BJ (cell line): ENCODE measurements around the gene LDB2. TPM values are rescaled to one million over a fixed set of nuclear protein-coding genes. Genes with fewer than 3 reads are reported as not detected.

Experiments
- CTCF ChIA-PET: fragments of 350-600 bp; formaldehyde crosslinking; extraction: SDS; loops from one replicate; lab custom pipeline; 2021; ENCODE audit warnings: antibody characterized with exemption, inconsistent platforms; lab: Yijun Ruan, JAX
- POLR2A ChIA-PET: fragments of 300-600 bp; sonication (Branson Sonifier 250); formaldehyde crosslinking; extraction: SDS; loops from one replicate; lab custom pipeline; 2021; ENCODE audit warnings: antibody characterized with exemption; lab: Charles Lee
- DNase-seq: peaks from one replicate; pipeline ENCODE4 v3.0.0-alpha.2; 2011; ENCODE audit warnings: low read depth
- H3K27me3 ChIP-seq: 2 replicates; pipeline ENCODE4 v1.6.0; 2011; ENCODE audit warnings: low read length; ENCODE audit not compliant: control insufficient read depth, insufficient read depth
- H3K36me3 ChIP-seq: 2 replicates; pipeline ENCODE4 v1.5.1; 2011; ENCODE audit warnings: low read length; ENCODE audit not compliant: control insufficient read depth, insufficient read depth
- H3K4me3 ChIP-seq: 2 replicates; pipeline ENCODE4 v1.5.1; 2011; ENCODE audit warnings: low read depth, mild to moderate bottlenecking, control low read depth, low read length
- CTCF ChIP-seq: IDR thresholded peaks from 2 replicates; pipeline ENCODE4 v1.5.1; 2011; ENCODE audit warnings: low read depth, mild to moderate bottlenecking, control low read depth, inconsistent platforms, low read length, moderate library complexity; ENCODE audit not compliant: insufficient read depth
- polyA plus RNA-seq: library from polyadenylated mRNA; depleted of rRNA; stranded (reverse); fragments of >200 nt; gene quantifications from 2 replicates; pipeline ENCODE4 v1.2.3, GENCODE V29; 2011

Gene LDB2
- polyA plus RNA-seq, 1 experiment: 79.7 TPM

- no peak for TF ChIP-seq CTCF
- CTCF ChIA-PET: no interaction called here
- POLR2A ChIA-PET: no interaction called here
- Histone ChIP-seq H3K36me3 (no peaks in the 10 kb centered on the region), H3K27me3 (no peaks in the 10 kb centered on the region), H3K4me3 (no peak overlapping the region)
- DNase-seq: no peak
These were observed 132.9 kb downstream of the LDB2 start for GRCh38 chr4:16765546-16765945.

GRCh38 chr4:16764622-16765021 lies 133.8 kb downstream of the LDB2 start:
- ChIA-PET CTCF (interaction anchor here (0.7 to 1.2 kb wide), 4 partner anchors 10 to 300 kb away, joined by 3 read pairs; no protein-coding TSS in a partner anchor), POLR2A (interaction anchor here (0.6 kb wide), 1 partner anchor 18 kb away, joined by 4 read pairs; no protein-coding TSS in a partner anchor)
- no peak overlapping the region for H3K4me3 ChIP-seq
- no peaks in the 10 kb centered on the region for H3K27me3 ChIP-seq
- TF ChIP-seq CTCF: peak; percentile 29
- no peaks in the 10 kb centered on the region for H3K36me3 ChIP-seq
- no peak for DNase-seq

- H3K27me3 ChIP-seq: no peaks in the 10 kb centered on the region
- 0 out of 2 replicates have a peak, but pooled peaks cover 3% of the 10 kb centered on the region for H3K36me3 ChIP-seq
- no peak for DNase-seq
- POLR2A ChIA-PET: interaction anchor here (0.7 kb wide), 1 partner anchor 30 kb away, joined by 5 read pairs; no protein-coding TSS in a partner anchor
- no peak for TF ChIP-seq CTCF
- no peak overlapping the region for H3K4me3 ChIP-seq
- CTCF ChIA-PET: interaction anchor here (1.0 kb wide), 1 partner anchor 34 kb away, joined by 3 read pairs; no protein-coding TSS in a partner anchor
These were observed 137.7 kb downstream of the LDB2 start for GRCh38 chr4:16760617-16761363.

- no peak for TF ChIP-seq CTCF
- peaks cover 3% of the 10 kb centered on the region; the same call in 1 of the 2 replicates for H3K36me3 ChIP-seq
- DNase-seq: no peak
- H3K27me3 ChIP-seq: no peaks in the 10 kb centered on the region
- ChIA-PET CTCF (interaction anchor here (0.7 to 1.2 kb wide), 2 partner anchors 10 to 34 kb away, joined by 3 to 7 read pairs; no protein-coding TSS in a partner anchor), POLR2A (interaction anchor here (0.7 kb wide), 1 partner anchor 30 kb away, joined by 5 read pairs; no protein-coding TSS in a partner anchor)
- no peak overlapping the region for H3K4me3 ChIP-seq
These were observed 138.4 kb downstream of the LDB2 start for GRCh38 chr4:16759931-16760582.

- no peaks in the 10 kb centered on the region for H3K27me3 ChIP-seq
- H3K4me3 ChIP-seq: no peak overlapping the region
- ChIA-PET CTCF (interaction anchor here (1.2 kb wide), 1 partner anchor 36 kb away, joined by 7 read pairs; no protein-coding TSS in a partner anchor), POLR2A (no interaction called here)
- DNase-seq: no peak
- H3K36me3 ChIP-seq: peaks cover 3% of the 10 kb centered on the region; the same call in 1 of the 2 replicates
- TF ChIP-seq CTCF: no peak
These were observed 139.6 kb downstream of the LDB2 start for GRCh38 chr4:16758816-16759215.
